ENCODE measurements around the gene A2M. TPM values are rescaled to one million over a fixed set of nuclear protein-coding genes. Genes with fewer than 3 reads are reported as not detected.

The A2M gene
- 81.1 and 198 TPM in 2 replicates for total RNA-seq

GRCh38 chr12:9115731-9116559 is at the start of gene A2M:
Gene A2M (minus strand): TSS chr12:9115919. CDS start chr12:9115849, 70 bp downstream.

Other genes with a start within 250 kb of the A2M start
- 7.8 and 18.1 TPM in 2 replicates for gene PHC1, start 201.4 kb downstream of the A2M start, total RNA-seq
- 221 and 355 TPM in 2 replicates for gene M6PR, start 166.3 kb downstream of the A2M start, total RNA-seq
- 0.25 and 0.65 TPM in 2 replicates for gene KLRG1, start 126.4 kb downstream of the A2M start, total RNA-seq
- gene PZP, start 92.5 kb upstream of the A2M start, total RNA-seq, result 0.94 and 1.1 TPM in 2 replicates